GM10248 (cell line): ENCODE measurements around the gene RMI2.

Experiments used
- CTCF ChIA-PET: fragments of 300-600 bp; sonication (Branson Sonifier 250); formaldehyde crosslinking; extraction: SDS; loops from one replicate; lab custom pipeline; 2021; ENCODE audit warnings: antibody characterized with exemption; lab: Yijun Ruan, JAX
- POLR2A ChIA-PET: fragments of 350-650 bp; sonication (Branson Sonifier 250); formaldehyde crosslinking; extraction: SDS; loops from one replicate; lab custom pipeline; 2020; ENCODE audit warnings: antibody characterized with exemption; lab: Yijun Ruan, JAX
- DNase-seq: peaks from one replicate; pipeline ENCODE4 v3.0.0; 2012; ENCODE audit errors: extremely low spot score
- CTCF ChIP-seq: IDR thresholded peaks from 2 replicates; pipeline ENCODE4 v1.5.1; 2012; ENCODE audit warnings: mild to moderate bottlenecking, low read depth; ENCODE audit errors: extremely low read depth, missing control alignments, control extremely low read depth

RMI2 gene

DNA sequence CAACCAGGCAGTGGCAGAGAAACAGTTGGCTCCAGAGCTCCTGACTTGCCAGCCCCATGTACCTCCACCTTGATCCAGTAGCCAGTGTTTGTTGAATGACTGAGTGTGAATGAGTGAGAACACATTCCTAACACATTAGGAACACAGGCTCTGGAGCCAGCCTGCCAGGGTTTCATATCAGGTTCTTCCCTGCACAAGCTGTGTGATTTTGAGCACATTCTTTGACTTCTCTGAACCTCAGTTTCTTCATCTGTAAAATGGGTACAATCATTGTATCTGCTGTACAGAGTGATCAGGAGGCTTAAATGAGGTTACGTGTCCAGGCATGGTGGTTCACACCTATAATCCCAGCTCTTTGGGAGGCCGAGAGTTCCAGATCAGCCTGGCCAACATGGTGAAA lies 13.3 kb upstream of the RMI2 start:
- DNase-seq, result no peak
- CTCF ChIA-PET, result interaction anchor here (1.2 to 2.0 kb wide), 5 partner anchors 12 to 40 kb away, joined by 3 to 13 read pairs (median 4); no protein-coding TSS in a partner anchor
- TF ChIP-seq CTCF, result no peak
- POLR2A ChIA-PET, result no interaction called here

DNA sequence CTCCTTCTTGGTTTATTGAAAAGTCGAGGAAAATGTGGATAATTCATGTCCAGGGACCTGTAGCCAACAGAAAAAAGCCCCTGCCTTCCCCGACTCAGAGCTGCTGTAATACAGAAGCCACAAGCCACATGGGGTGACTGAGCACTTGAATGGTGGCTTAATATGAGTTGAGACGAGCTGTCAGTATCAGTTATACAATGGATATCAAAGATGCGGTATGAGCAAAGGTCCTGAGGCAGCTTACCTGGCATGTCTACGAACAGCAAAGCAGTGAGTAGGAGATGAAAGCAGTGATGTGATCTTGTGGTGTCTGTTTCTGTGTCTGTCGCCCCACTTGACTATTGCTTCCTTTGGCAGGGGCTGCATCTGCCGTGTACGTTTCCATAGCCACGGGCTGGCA lies 12.2 kb upstream of the RMI2 start:
- POLR2A ChIA-PET, result interaction anchor here (0.6 kb wide), 1 partner anchor 34 kb away, joined by 5 read pairs; no protein-coding TSS in a partner anchor
- CTCF ChIA-PET, result interaction anchor here (1.1 to 2.0 kb wide), 6 partner anchors 16 to 362 kb away, joined by 3 to 13 read pairs (median 4); no protein-coding TSS in a partner anchor
- no peak for TF ChIP-seq CTCF

DNA sequence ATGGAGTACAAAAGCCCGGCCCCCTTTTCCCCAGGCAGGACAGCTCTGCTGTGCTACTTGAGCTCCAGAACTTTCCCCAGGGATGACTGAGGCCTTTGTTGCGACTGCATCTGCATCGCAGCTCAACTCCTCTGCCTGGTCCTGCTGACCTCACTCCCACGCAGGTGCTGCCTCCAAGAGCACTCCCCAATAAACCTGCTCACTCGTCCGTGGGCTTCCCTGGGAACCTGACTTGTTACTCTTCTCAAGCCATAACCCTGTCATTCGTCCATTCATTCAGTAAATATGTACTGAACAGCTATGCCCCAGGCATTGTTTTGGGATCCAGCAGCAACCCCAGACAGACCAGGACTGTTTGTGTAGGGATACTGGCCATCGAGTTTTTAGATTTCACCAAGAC lies 11.6 kb upstream of the RMI2 start:
- ChIA-PET POLR2A (no interaction called here), CTCF (interaction anchor here (1.1 to 2.0 kb wide), 5 partner anchors 22 to 362 kb away, joined by 3 to 13 read pairs (median 3); no protein-coding TSS in a partner anchor)
- no peak for DNase-seq
- no peak for TF ChIP-seq CTCF

More for the DNA sequence above, 12.2 kb upstream of the RMI2 start:
- no peak for DNase-seq

DNA sequence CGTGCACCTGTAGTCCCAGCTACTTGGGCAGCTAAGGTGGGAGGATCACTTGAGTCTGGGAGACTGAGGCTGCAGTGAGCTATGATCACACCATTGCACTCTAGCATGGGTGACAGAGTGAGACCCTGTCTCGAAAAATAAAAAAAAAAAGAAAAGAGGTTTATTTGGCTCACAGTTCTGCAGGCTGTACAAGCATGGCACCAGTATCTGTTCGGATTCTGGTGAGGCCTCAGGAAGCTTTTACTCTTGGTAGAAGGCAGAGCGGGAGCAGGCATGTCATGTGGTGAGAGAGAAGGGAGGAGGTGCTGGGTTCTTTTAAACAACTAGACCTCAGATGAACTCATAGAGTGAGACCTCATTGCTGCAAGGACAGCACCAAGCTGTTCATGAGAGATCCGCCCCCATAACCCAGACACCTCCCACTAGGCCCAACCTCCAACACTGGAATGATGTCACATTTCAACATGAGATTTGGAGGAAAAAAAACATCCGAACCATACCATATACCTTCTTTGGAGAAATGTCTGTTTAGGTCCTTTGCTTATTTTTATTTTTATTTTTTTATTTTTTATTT lies 10.3 kb upstream of the RMI2 start:
- CTCF ChIA-PET, result interaction anchor here (1.0 to 1.2 kb wide), 2 partner anchors 19 to 23 kb away, joined by 3 read pairs; no protein-coding TSS in a partner anchor
- DNase-seq, result no peak
- no peak for TF ChIP-seq CTCF
- POLR2A ChIA-PET, result no interaction called here

DNA sequence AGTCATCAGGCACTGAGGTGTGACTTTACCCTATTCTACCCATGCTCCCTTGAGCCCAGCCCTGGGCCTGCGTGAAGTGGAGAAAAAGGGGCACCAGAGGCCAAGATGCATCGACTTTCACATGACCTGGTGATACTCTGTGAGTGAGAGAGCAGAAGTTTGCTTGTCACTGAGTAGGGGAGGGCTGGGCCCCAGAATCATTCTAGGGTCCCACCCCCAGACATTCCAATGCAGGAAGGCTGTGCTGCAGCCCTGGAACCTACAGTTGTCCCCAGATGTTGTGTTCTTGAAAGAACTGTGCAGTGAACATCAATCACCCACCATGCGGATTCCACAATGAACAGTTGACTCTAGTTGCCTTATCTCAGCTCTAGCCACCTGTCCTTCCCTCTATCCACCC lies 6.2 kb upstream of the RMI2 start:
- CTCF ChIA-PET, result no interaction called here
- no peak for DNase-seq
- POLR2A ChIA-PET, result no interaction called here
- no peak for TF ChIP-seq CTCF

GRCh38 chr16:11340710-11341109 lies 4.5 kb upstream of the RMI2 start:
- ChIA-PET POLR2A (interaction anchor here (0.8 kb wide), 1 partner anchor 29 kb away, joined by 3 read pairs; no protein-coding TSS in a partner anchor), CTCF (interaction anchor here (1.2 kb wide), 1 partner anchor 16 kb away, joined by 6 read pairs; no protein-coding TSS in a partner anchor)
- DNase-seq, result no peak
- TF ChIP-seq CTCF, result no peak
